Measurements from ENCODE around the gene SRRM1. TPM values are rescaled to one million over a fixed set of nuclear protein-coding genes. Genes with fewer than 3 reads are reported as not detected.
"Not testable (repeated sequence)": the region's sequence is repeated elsewhere in the genome, so short reads cannot be mapped to it uniquely, and the experiment has no call there.

Gene SRRM1
- total RNA-seq, 2 donors from 2014 or later, result 208 to 250 TPM

DNA sequence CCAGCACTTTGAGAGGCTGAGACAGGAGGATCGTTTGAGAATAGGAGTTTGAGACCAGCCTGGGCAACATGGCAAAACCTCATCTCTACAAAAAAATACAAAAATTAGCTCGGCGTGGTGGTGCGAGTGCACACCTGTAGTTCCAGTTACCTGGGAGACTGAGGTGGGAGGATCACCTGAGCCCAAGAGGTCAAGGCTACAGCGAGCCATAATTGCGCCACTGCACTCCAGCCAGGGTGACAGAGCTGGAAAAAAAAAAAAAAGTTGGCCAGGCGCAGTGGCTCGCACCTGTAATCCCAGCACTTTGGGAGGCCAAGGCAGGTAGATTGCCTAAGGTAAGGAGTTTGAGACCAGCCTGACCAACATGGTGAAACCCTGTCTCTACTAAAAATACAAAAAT lies 55.2 kb downstream of the SRRM1 start:
- H3K9me3 Mint-ChIP-seq; H3K27ac Mint-ChIP-seq; H3K36me3 Mint-ChIP-seq; ATAC-seq; DNase-seq (ENCODE audit: low spot score in 2 of 2): not testable (repeated sequence)

DNA sequence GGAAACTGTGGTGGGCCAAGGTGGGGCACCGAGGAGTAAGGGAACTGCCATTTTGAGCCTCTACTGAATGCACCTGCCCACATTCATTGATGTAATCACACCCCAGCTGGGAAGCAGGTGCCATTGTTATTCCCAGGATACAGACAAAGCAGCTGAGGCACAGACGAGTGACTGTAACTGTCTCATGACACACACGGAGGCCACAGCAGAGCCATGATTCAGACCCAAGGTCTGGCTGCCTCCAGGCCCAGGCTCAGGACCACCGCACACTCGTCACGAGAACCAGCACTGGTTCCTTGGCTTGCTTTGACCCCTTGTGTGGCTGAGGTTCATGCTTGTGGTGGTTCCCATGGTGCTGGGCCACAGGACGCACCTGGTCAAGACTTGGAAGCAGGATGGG lies 56.5 kb downstream of the SRRM1 start:
- Mint-ChIP-seq H3K36me3 (no peaks in the 10 kb centered on the region), H3K9me3 (no peaks in the 10 kb centered on the region), H3K27ac (no peak overlapping the region)
- no peak for DNase-seq (ENCODE audit: low spot score in 2 of 2)
- no peak for ATAC-seq

DNA sequence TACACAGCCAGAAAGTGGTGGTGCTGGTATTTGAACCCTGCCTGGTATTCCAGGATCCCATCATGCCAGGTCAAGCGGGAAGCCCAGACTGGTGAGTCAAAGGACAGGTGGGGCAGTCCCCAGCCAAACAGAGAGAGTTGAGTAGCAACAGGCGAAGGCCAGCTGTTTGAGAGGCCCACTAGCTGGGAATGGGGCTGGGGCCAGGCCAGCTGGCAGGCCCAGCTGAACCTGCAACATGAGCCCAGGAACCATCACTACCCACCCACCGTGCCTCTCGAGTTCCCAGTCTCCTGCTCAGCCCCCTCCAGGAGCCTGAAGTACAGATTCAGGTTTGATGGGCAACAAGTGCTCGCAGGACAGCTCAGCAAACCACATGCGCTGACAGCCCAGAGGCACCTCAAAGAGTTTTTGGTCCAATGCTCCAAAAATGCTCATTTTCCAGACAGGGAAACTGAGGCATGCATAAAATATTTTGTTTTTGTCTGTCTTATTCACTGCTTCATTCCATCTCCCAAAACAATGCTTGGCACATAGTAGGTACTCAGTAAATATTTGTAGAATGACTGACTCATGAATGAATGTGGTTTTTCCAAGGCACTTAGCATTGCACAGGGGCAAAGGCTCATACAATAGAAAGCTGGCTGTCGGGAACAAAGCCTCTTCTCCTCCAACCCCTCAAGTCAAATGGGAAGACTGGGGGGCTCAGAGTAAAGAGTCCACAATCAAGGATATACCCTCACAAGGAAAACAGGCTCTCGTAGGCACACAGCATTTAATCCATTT lies 59.6 kb downstream of the SRRM1 start:
- ATAC-seq, result no peak
- H3K9me3 Mint-ChIP-seq, result no peaks in the 10 kb centered on the region

DNA sequence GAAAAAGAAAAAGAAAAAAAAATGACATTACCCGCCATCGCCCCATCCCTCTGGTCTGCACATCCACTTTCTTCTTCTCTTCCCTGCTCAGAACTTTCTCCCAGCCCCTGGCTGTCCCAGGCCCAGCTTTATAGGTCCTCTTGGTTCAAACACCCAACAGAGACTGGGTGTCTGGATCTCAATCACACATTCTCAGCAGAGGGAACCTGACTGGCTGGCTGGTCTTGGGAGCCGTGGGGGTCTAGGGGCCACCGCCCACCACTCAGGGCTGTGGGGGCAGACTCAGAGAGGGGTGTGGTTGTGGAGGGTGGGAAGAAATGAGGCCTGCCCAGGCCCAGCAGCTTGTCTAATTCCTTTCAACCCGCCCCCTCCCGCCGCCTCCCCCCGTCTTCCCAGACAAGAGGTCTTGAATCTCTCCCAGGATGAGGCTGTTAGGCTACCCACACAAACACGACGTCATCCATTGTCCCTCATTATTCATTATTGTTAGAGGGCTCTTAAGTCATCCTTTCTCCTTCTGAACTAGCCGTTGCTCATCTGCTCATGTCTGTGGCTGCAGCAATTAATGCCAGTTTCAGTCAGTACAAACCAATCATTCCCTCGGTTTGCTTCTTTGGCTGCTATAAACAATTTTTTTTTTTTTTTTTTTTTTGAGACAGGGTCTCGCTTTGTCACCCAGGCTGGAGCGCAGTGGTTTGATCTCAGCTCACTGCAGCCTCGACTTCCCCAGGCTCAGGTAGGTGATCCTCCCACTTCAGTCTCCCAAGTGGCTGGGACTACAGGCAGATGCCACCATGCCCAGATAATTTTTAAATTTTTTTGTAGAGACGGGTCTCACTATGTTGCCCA lies 61.5 kb downstream of the SRRM1 start:
- no peak for ATAC-seq
- no peak for DNase-seq (ENCODE audit: low spot score in 2 of 2)
- H3K36me3 Mint-ChIP-seq, result no peaks in the 10 kb centered on the region
- H3K27ac Mint-ChIP-seq, result no peak overlapping the region
- no peaks in the 10 kb centered on the region for H3K9me3 Mint-ChIP-seq

More for the DNA sequence above, 59.6 kb downstream of the SRRM1 start:
- Mint-ChIP-seq H3K36me3 (no peaks in the 10 kb centered on the region), H3K27ac (no peak overlapping the region)
- no peak for DNase-seq (ENCODE audit: low spot score in 2 of 2)

DNA sequence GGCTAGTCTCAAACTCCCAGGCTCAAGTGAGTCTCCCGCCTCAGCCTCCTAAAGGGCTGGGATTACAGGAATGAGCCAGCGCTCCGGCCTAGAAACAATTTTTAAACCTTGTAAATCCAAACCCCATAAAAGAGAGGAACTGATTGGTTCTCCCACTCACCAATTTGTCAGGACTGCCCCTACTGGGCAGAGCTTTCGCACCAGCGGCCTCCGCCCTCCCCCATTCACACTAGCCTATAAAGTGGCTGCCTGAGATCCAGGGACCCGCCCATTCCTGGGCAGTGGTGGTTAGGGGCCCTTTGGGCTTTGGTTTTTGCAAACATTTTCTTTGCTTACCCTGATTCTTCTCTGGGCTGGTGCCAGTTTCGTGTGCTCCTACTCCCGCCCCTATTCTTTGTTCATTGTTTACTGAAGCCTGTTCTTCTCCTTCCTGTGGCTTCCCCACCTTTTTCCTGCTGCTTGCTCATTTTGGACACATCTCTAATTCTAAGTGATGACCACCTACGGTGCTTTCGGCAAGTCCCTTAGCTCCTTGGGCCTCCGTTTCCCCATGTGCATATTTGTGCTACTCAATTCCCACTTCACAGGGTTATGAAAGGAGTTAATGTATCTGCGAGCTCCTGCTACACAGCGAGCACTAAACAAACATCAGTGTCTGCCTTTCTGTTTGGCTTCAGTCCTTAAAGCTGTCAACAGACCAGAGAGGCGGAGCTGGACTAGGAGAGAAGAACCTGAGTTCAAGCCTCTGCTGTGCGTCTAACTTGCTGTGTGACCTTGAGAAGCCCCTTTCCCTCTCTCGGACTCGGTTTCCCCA lies 62.4 kb downstream of the SRRM1 start:
- no peak overlapping the region for H3K27ac Mint-ChIP-seq

DNA sequence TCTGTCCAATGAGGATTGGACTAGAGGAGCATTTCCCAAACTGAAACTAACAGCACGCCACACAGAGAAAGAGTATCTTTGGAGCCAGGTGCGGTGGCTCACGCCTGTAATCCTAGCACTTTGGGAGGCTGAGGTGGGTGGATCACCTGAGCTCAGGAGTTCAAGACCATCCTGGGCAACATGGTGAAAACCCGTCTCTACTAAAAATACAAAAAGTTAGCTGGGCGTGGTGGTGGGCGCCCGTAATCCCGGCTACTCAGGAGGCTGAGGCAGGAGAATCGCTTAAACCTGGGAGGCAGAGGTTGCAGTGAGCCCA lies 62.9 kb downstream of the SRRM1 start:
- ATAC-seq; DNase-seq (ENCODE audit: low spot score in 2 of 2); H3K36me3 Mint-ChIP-seq; H3K27ac Mint-ChIP-seq; H3K9me3 Mint-ChIP-seq: not testable (repeated sequence)

More for the DNA sequence above, 62.4 kb downstream of the SRRM1 start:
- H3K9me3 Mint-ChIP-seq, result no peaks in the 10 kb centered on the region
- no peaks in the 10 kb centered on the region for H3K36me3 Mint-ChIP-seq
- peak; percentile 44 to 65 for ATAC-seq
- DNase-seq (ENCODE audit: low spot score in 2 of 2), result no peak

DNA sequence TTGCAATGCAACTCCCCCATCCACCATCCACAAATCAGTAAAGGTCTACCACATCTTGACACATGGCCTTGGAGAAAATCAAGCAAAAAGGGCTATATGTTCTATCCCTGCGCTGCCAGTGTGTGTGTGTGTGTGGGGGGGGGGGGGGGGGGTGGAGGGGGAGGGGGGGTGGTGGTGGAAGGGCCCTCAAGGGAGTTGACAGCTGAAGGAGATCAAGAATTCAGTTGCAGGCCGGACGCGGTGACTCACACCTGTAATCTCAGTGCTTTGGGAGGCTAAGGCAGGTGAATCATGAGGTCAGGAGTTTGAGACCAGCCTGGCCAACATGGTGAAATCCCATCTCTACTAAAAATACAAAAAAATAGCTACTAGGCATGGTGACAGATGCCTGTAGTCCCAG lies 64.6 kb downstream of the SRRM1 start:
- no peaks in the 10 kb centered on the region for H3K36me3 Mint-ChIP-seq
- no peak overlapping the region for H3K27ac Mint-ChIP-seq
- no peak for DNase-seq (ENCODE audit: low spot score in 2 of 2)
- H3K9me3 Mint-ChIP-seq, result no peaks in the 10 kb centered on the region
- no peak for ATAC-seq

DNA sequence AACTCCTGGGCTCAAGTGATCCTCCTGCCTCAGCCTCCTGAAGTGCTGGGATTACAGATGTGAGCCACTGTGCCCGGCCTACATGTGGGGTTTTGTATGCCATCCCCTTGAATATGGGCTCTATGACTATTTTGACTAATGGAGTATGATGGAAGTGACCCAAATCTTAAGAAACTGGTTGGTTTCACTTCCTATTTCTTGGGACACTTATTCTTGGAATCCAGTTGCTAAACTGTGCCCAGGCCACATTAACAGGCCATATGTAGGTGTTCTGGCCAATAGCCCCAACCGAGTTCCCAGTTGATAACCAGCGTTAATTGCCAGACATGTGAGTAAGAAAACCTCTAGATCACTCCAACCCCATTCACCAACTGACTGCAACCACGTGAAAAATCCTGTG lies 65.8 kb downstream of the SRRM1 start:
- no peaks in the 10 kb centered on the region for H3K9me3 Mint-ChIP-seq

DNA sequence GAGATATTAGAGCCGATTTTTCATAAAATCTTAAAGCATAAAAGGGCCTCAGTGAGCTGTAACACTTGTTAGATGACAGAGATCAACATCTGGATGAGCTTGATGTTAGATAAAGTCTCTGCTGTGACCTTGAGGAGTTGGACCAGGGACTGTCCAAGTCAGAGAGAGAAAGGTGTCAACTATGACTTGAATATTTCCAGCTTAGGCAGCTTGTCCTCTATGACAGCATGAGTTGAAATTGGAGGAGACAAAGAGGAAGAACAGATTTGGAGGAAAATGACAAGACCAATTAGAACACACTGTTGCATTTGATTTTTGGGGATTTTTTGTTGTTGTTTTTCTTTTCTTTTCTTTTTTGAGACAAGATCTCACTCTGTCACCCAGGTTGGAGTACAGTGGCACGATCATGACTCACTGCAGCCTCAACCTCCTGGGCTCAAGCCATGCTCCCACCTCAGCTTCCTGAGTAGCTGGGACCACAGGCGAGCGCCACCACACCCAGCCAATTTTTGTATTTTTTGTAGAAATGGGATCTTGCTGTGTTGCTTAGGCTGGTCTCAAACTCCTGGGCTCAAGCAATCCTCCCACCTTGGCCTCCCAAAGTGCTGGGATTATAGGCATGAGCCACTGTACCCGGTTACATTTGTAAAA lies 66.8 kb downstream of the SRRM1 start:
- Mint-ChIP-seq H3K27ac (peak overlapping the region in 1 of 2 donors; percentile 17), H3K36me3 (no peaks in the 10 kb centered on the region), H3K9me3 (no peaks in the 10 kb centered on the region)
- peak in 1 of 2 donors; percentile 59 for ATAC-seq
- DNase-seq (ENCODE audit: low spot score in 2 of 2), result no peak

More for the DNA sequence above, 65.8 kb downstream of the SRRM1 start:
- Mint-ChIP-seq H3K36me3 (no peaks in the 10 kb centered on the region), H3K27ac (no peak overlapping the region)
- DNase-seq (ENCODE audit: low spot score in 2 of 2) (no peak), ATAC-seq (no peak)

DNA sequence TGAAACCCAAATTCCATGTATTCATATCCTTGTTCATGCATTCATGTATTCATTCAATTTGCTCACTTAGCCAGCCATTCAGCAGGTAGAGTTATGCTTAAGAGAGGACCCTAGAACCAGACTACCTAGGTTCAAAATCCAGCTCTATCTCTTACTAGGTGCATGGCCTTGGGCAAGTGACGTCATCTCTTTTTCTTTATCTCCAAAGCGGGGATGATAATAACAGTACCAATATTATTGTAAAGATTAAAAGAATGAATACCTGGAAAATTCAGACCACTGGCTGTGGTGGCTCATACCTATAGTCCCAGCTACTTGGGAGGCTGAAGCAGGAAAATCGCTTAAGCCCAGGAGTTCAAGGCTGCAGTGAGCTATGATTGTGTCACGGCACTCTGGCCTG lies 68.2 kb downstream of the SRRM1 start:
- no peaks in the 10 kb centered on the region for H3K9me3 Mint-ChIP-seq
- DNase-seq (ENCODE audit: low spot score in 2 of 2), result no peak
- H3K27ac Mint-ChIP-seq, result no peak overlapping the region
- H3K36me3 Mint-ChIP-seq, result no peaks in the 10 kb centered on the region
- ATAC-seq, result no peak

DNA sequence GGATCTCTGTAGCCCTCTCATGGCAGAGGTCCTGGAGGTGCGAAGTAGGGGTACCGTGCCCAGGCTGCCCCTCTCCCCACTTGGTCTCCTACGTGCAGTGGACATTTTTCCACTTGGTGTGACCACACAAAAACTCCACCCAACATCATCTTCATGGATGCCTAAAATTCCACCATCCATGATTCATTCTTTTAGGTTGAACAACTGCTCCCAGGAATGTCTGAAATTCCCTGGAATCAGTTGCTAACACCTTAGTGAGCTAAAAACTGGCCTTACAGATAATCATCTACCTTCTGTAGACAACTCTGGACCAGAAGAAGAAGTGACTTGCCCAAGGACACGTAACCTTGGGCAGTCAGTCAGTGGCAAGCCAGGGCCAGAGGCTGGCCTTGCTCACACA lies 70.1 kb downstream of the SRRM1 start:
- Mint-ChIP-seq H3K36me3 (no peaks in the 10 kb centered on the region), H3K27ac (no peak overlapping the region)
- DNase-seq (ENCODE audit: low spot score in 2 of 2), result no peak

DNA sequence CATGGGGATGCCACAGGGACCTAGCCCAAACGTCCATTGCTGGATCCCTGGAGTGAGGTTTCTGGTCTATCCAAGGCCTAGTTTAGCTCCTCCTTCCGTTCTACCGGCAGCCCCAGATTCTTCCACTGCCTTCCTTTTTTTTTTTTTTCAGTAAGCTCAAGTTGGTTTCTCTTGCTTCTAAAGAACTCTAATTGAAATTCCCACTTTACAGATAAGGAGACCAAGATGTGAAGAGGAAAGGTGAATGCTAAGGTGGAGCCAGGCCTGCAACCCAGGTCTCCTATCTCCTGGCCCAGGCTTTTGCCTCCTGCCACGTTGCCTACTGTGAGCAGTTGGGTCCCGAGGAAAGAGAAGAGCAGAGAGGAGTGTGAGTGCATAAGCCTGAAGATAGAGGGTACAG lies 70.6 kb downstream of the SRRM1 start:
- DNase-seq (ENCODE audit: low spot score in 2 of 2) (no peak), ATAC-seq (no peak)
- no peaks in the 10 kb centered on the region for H3K36me3 Mint-ChIP-seq
- no peaks in the 10 kb centered on the region for H3K9me3 Mint-ChIP-seq
- peak overlapping the region in 1 of 2 donors; percentile 15 for H3K27ac Mint-ChIP-seq

More for the DNA sequence above, 70.1 kb downstream of the SRRM1 start:
- no peaks in the 10 kb centered on the region for H3K9me3 Mint-ChIP-seq
- ATAC-seq, result no peak

DNA sequence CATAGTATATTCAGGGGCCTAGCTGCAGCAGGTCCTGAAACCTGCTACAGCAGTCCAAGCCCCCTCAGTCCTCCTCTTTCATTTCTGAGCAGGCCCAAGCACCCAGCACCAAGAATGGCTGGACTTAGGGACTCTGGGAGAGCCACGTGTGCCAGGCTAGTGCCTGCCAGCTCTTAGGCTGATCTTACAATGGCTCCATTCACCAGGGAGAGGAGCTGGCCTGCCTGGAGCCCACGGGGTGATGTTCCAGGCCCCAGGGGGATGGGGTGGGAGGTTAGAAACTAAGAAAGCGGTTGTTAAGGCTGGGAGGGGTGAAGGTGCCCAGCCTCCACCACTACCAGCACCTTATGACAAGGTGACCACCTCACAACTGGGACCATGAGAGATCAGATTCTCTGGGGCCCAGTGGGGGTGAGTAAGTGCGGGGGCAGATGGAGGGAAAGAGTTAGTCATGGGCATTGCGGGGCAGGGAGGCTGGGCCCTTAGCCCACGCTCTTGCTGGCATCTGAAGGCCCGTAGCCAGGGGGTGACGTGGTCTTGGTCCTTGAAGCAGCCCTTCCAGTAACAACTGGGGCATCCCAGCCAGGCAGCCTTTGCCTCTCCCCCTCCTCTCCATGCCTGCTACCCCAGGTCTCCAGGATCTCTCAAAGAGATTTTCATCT lies 71.9 kb downstream of the SRRM1 start:
- Mint-ChIP-seq H3K27ac (peak overlapping the region in 1 of 2 donors; percentile 59), H3K36me3 (no peaks in the 10 kb centered on the region), H3K9me3 (no peaks in the 10 kb centered on the region)
- ATAC-seq (peak; percentile 47 to 73), DNase-seq (ENCODE audit: low spot score in 2 of 2) (no peak)

DNA sequence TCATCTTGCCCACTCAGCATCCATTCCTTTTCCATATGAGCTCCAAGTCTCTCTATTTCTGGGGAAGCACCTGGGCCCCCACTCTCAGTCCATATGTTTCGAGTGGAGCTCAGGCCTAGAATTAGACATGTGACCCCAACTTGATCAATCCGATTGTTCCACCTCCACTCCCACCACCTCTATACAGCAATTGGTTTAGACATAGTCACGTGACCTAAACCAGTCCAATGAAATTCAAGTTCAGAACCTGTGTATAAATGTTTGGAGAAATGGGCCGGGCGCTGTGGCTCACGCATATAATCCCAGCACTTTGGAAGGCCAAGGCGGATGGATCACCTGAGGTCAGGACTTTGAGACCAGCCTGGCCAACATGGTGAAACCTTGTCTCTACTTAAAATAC lies 72.6 kb downstream of the SRRM1 start:
- no peak overlapping the region for H3K27ac Mint-ChIP-seq
- no peaks in the 10 kb centered on the region for H3K9me3 Mint-ChIP-seq
- no peak for DNase-seq (ENCODE audit: low spot score in 2 of 2)
- ATAC-seq, result no peak
- H3K36me3 Mint-ChIP-seq, result no peaks in the 10 kb centered on the region

DNA sequence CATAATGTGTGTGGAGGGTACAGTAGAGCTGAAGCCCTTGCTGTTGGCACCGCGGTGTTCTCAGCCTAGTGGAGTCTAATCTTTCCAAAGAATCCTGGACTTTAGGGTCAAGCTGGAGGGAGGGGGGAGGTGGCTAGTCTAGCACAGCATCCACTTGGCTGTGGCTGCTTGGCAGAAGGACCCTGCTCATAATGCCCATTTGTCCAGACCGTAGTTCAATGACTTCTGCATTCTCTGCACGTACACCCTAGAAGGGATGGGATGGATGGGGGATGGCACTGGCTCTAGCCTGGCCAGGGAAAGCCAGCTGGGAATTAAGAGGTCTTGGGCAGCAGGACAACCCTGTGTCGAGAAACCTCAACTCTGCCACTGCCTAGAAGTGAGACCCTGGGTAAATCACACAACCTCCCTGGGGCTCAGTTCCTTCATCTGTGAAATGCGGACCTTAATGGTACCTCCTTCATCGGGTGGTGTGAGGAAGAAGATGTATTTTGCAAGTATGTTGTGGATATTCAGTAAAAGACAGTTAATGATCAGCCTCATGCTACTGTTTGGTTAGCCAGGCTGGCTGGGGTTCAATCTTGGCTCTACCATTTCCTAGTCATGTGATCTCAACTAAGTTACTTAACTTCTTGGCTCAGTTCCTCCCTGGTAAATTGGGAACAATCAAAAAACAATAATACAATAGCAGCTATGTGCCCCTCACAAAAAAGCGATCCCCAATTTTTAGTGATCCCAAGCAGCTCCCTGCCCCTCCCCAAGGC lies 75.0 kb downstream of the SRRM1 start:
- DNase-seq (ENCODE audit: low spot score in 2 of 2) (no peak), ATAC-seq (no peak)
- H3K36me3 Mint-ChIP-seq, result no peaks in the 10 kb centered on the region
- H3K9me3 Mint-ChIP-seq, result peaks cover 0 to 4% of the 10 kb centered on the region in 2 donors
- H3K27ac Mint-ChIP-seq, result no peak overlapping the region

Measured in activated naive CD4-positive, alpha-beta T cell treated with anti-CD3 and anti-CD28 coated beads, Interleukin-2, amount 50 U/mL, for 72 hours (primary cell).